Measurements from ENCODE around the gene KHDC4.
"Not testable (repeated sequence)": the region's sequence is repeated elsewhere in the genome, so short reads cannot be mapped to it uniquely, and the experiment has no call there.

GRCh38 chr1:155930725-155931124, 3.5 kb downstream of the KHDC4 start:
- TF ChIP-seq CTCF (conservative IDR thresholded peaks at IDR 0.05; ENCODE audit: low read depth, low read length); EZH2 (IDR thresholded peaks at IDR 0.05; ENCODE audit: borderline replicate concordance, low read depth, low read length, poor library complexity, severe bottlenecking): not testable (repeated sequence)
